OCI-LY7 (cell line): Measurements from ENCODE around the gene PCDHGA5.
"Not testable (repeated sequence)": the region's sequence is repeated elsewhere in the genome, so short reads cannot be mapped to it uniquely, and the experiment has no call there.

Experiments
- EZH2phosphoT487 ChIP-seq: fragments of 200-600 bp; sonication (generic); IDR thresholded peaks from 2 replicates; pipeline ENCODE4 v1.6.1; 2018; ENCODE audit warnings: low read depth, borderline replicate concordance, mild to moderate bottlenecking, mixed run types, antibody characterized with exemption, low read length, moderate library complexity, mixed read lengths
- TF ChIP-seq, protein P1 (sequence below): fragments of 200-600 bp; sonication (generic); conservative IDR thresholded peaks from 2 replicates; pipeline ENCODE4 v1.5.1; 2014; ENCODE audit warnings: mild to moderate bottlenecking, antibody characterized with exemption, low read length, moderate library complexity, mixed read lengths

DNA sequence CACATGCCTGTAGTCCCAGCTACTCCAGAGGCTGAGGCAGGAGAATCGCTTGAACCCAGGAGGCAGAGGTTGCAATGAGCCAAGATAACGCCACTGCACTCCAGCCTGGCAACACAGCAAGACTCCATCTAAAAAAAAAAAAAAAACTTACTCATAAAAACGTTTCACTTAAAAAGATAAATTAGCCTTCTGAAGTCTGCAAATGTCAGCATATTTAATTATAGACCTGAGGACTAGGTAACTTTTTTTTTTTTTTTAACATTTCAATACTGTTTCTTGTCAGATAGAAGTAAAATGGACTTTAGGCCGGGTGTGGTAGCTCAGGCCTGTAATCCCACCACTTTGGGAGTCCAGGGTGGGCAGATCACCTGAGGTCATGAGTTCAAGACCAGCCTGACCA, 47.0 kb upstream of the PCDHGA5 start:
- TF ChIP-seq, protein P1, sequence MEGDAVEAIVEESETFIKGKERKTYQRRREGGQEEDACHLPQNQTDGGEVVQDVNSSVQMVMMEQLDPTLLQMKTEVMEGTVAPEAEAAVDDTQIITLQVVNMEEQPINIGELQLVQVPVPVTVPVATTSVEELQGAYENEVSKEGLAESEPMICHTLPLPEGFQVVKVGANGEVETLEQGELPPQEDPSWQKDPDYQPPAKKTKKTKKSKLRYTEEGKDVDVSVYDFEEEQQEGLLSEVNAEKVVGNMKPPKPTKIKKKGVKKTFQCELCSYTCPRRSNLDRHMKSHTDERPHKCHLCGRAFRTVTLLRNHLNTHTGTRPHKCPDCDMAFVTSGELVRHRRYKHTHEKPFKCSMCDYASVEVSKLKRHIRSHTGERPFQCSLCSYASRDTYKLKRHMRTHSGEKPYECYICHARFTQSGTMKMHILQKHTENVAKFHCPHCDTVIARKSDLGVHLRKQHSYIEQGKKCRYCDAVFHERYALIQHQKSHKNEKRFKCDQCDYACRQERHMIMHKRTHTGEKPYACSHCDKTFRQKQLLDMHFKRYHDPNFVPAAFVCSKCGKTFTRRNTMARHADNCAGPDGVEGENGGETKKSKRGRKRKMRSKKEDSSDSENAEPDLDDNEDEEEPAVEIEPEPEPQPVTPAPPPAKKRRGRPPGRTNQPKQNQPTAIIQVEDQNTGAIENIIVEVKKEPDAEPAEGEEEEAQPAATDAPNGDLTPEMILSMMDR = not testable (repeated sequence)
- TF ChIP-seq EZH2phosphoT487 = not testable (repeated sequence)
